ENCODE measurements around the gene HYAL3.

Gene HYAL3

GRCh38 chr3:50327943-50328691 lies 28.9 kb upstream of the HYAL3 start, which contains the start of gene TUSC2:
Gene TUSC2 (minus strand): TSS chr3:50328223. CDS start chr3:50328099, 124 bp downstream.
- peak; percentile 97 for DNase-seq

GRCh38 chr3:50327129-50327528 lies 27.9 kb upstream of the HYAL3 start:
- peak; percentile 27 for DNase-seq

GRCh38 chr3:50326182-50326541 lies 27.0 kb upstream of the HYAL3 start:
- no peak for DNase-seq

GRCh38 chr3:50325497-50326181 lies 26.4 kb upstream of the HYAL3 start:
- no peak for DNase-seq

- peak; percentile 19 for DNase-seq
Measured at GRCh38 chr3:50325113-50325480, 25.9 kb upstream of the HYAL3 start.

- DNase-seq: peak; percentile 79
Measured at GRCh38 chr3:50324351-50325112, 25.3 kb upstream of the HYAL3 start.

- peak; percentile 35 for DNase-seq
Measured at GRCh38 chr3:50323614-50324199, 24.5 kb upstream of the HYAL3 start.

- DNase-seq: no peak
Measured at GRCh38 chr3:50323092-50323600, 23.9 kb upstream of the HYAL3 start.

- peak; percentile 57 for DNase-seq
Measured at GRCh38 chr3:50322386-50323091, 23.3 kb upstream of the HYAL3 start, which contains the start of gene HYAL2. Gene HYAL2 (minus strand): TSS chr3:50322745. CDS start chr3:50320489, 2,256 bp downstream.

GRCh38 chr3:50322115-50322385 lies 22.8 kb upstream of the HYAL3 start:
- no peak for DNase-seq

- DNase-seq: peak; percentile 93
Measured at GRCh38 chr3:50321336-50322114, 22.3 kb upstream of the HYAL3 start.

- DNase-seq: peak; percentile 87
Measured at GRCh38 chr3:50320853-50321335, 21.7 kb upstream of the HYAL3 start.

- no peak for DNase-seq
Measured at GRCh38 chr3:50319894-50320625, 20.9 kb upstream of the HYAL3 start.

GRCh38 chr3:50319181-50319893 lies 20.1 kb upstream of the HYAL3 start:
- peak; percentile 17 for DNase-seq

- DNase-seq: peak; percentile 32
Measured at GRCh38 chr3:50318615-50319014, 19.4 kb upstream of the HYAL3 start.

- peak; percentile 24 for DNase-seq
Measured at GRCh38 chr3:50318163-50318562, 19.0 kb upstream of the HYAL3 start.

GRCh38 chr3:50317300-50317699 lies 18.1 kb upstream of the HYAL3 start:
- peak; percentile 24 for DNase-seq

GRCh38 chr3:50316657-50317242 lies 17.5 kb upstream of the HYAL3 start:
- peak; percentile 20 for DNase-seq

GRCh38 chr3:50314816-50315215 lies 15.6 kb upstream of the HYAL3 start:
- DNase-seq: no peak

GRCh38 chr3:50314342-50314741 lies 15.1 kb upstream of the HYAL3 start:
- no peak for DNase-seq

Data from femur (tissue), 1 donor.